Measurements from ENCODE around the gene TUBG1.

The TUBG1 gene

GRCh38 chr17:42598905-42599304 is 10.6 kb upstream of the TUBG1 start:
- TF ChIP-seq CTCF (IDR thresholded peaks at IDR 0.05) (no peak), ZFX (IDR thresholded peaks at IDR 0.05; ENCODE audit: borderline replicate concordance) (no peak)
- no peak overlapping the region for H3K27ac ChIP-seq

GRCh38 chr17:42603318-42603717 is 6.2 kb upstream of the TUBG1 start:
- TF ChIP-seq ZFX (IDR thresholded peaks at IDR 0.05; ENCODE audit: borderline replicate concordance) (no peak), CTCF (IDR thresholded peaks at IDR 0.05) (no peak)
- no peak overlapping the region for H3K27ac ChIP-seq

- TF ChIP-seq ZFX (IDR thresholded peaks at IDR 0.05; ENCODE audit: borderline replicate concordance) = no peak
- TF ChIP-seq CTCF (IDR thresholded peaks at IDR 0.05) = no peak
- no peak overlapping the region for H3K27ac ChIP-seq
Measured at GRCh38 chr17:42607769-42608168, 1.7 kb upstream of the TUBG1 start.

DNA sequence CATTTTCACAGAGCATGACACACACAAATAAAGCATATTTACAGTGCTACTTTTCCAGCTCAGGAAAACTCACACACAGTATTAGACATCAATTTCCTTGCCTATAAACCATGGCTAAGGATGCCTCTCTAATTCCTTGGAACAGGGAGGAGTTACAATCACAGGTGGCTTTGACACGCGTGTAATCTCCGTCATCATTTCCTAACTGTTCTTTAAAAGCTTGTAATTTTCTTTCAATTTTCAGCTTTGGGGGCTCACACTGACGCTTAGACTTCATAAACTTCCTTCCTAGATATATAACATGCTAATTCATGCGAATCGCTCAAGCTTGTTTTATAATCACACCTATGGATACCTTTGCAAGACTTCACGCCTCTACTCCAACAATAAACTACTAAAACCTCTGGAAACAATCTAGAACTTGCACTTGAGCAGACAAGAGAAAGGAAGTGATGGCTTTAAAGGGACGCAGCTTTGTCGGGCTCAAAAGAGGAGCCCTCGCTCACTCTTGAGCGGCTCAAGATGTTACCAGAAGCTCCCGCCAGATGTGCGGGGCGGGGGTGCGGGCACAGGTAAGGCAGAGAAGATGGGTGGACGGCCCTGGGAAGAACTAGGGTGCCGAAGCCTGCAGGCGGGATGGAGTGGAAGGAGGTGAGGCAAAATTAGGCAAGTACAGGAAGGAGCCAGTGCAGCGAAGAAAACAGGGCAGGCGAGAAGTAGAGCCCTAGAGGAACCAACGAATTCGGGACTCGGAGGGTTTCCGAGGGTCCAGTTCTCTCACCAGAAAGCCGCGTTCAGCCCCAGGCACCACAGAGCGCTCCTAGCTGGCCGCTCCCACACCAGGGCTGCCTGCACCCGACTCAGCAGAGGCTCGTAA is 940 bp upstream of the TUBG1 start:
- peak overlapping the region; percentile 87 for H3K27ac ChIP-seq
- TF ChIP-seq CTCF (IDR thresholded peaks at IDR 0.05) = no peak
- TF ChIP-seq ZFX (IDR thresholded peaks at IDR 0.05; ENCODE audit: borderline replicate concordance) = no peak

DNA sequence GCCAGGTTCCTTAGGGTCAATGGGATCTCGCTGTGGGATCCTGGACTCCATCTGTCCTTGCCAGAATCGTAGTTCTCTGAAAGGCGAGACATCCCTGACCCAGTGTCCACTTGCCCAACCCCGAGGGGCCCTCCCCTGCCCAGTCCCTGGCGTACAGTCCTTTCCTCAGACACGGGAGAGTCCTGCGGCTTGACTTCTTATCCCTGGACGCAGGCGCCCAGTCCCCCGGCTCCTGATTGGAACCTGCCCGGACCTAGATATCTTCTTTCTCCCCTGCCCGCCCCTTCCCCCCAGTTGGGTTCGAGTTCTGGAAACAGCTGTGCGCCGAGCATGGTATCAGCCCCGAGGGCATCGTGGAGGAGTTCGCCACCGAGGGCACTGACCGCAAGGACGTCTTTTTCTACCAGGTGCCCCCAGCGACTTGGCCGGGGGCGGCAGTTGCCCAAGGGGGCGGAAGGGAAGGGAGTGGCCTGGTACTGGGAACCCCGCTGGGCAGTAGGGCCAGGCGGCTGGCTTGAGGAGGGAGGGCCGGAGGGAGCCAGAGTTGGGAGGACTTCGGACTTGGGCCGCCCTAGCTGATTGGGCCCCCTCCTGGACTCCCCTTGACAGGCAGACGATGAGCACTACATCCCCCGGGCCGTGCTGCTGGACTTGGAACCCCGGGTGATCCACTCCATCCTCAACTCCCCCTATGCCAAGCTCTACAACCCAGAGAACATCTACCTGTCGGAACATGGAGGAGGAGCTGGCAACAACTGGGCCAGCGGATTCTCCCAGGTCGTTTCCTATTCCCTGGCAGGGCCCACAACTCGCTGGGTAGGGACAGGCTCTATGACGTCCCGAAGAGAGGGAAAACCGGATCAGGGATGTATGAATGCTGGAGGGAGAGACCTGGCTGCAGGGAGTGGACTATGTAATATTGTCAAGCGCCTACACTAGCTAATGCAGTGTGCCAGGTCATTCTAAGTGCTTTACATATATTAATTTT is 625 bp downstream of the TUBG1 start:
- H3K27ac ChIP-seq = peak overlapping the region; percentile 87

DNA sequence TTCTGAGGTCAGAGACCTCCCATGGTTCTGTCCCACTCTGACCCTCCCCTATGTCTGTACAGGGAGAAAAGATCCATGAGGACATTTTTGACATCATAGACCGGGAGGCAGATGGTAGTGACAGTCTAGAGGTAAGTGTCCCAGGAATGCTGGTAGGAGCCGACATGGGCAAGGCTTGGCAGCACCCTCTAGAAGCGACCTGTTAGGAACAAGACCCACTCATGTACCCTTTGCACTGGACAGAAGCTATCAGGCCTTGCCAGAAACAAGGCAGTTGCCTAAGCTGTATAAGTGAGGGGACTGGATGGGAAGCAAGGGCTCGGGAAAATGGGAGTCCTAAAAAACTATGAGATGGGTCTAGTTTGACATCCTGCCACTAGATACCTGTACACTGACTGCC is 2.5 kb downstream of the TUBG1 start:
- TF ChIP-seq CTCF (IDR thresholded peaks at IDR 0.05) = no peak
- TF ChIP-seq ZFX (IDR thresholded peaks at IDR 0.05; ENCODE audit: borderline replicate concordance) = no peak
- no peak overlapping the region for H3K27ac ChIP-seq

DNA sequence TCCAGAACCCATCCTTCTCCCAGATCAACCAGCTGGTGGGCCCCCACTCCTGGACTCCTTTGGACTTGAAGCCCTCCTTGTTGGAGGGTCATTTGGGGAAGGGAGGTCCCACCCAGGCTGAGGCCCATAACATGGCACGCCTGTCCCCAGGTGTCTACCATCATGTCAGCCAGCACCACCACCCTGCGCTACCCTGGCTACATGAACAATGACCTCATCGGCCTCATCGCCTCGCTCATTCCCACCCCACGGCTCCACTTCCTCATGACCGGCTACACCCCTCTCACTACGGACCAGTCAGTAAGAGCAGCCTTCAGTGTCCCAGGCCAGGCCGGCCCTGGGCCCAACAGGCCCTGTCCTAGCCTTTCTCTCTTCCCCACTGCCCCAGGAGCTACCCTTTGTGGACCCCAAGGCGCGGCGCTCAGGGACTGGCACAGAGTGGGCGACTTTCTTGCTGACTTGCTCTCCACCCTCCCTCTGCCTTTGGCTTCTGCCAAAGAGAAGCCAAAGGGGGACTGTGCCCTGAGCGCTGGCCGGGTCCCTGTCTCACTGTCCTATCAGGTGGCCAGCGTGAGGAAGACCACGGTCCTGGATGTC is 4.3 kb downstream of the TUBG1 start:
- H3K27ac ChIP-seq = no peak overlapping the region
- TF ChIP-seq CTCF (IDR thresholded peaks at IDR 0.05) (no peak), ZFX (IDR thresholded peaks at IDR 0.05; ENCODE audit: borderline replicate concordance) (no peak)
